Measurements from ENCODE around the gene NME7. TPM values are rescaled to one million over a fixed set of nuclear protein-coding genes. Genes with fewer than 3 reads are reported as not detected.

The NME7 gene
- total RNA-seq, 1 donor from 2014 or later = 13.5 TPM

- peak; percentile 62 for ATAC-seq
Measured at GRCh38 chr1:169105434-169106094, 262.0 kb downstream of the NME7 start.

GRCh38 chr1:169105087-169105433 lies 262.5 kb downstream of the NME7 start:
- ATAC-seq = no peak

GRCh38 chr1:169103480-169103893 lies 264.1 kb downstream of the NME7 start:
- ATAC-seq = peak; percentile 27

DNA sequence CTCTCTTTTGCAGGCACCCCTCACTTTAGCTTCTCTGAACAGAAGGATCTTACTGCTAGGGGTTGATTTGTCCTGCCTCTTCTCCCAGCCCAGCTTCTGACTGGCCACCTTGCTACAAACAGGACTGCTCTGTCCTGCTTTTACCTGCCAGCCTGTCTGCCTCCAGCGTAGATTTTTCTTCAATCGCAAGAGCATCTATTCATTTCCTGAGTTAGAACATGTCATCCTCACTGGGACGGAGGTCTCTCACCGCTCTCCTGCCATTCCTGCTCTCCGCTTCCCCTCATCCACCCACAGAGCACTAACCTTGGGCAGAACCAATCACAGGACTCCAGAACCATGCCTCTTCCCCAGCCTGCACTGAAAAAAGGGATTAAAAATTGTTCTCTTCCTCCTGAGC lies 264.6 kb downstream of the NME7 start:
- ATAC-seq = no peak

- ATAC-seq = peak; percentile 8
Measured at GRCh38 chr1:169102567-169102966, 265.0 kb downstream of the NME7 start.

GRCh38 chr1:169100651-169101088 lies 266.9 kb downstream of the NME7 start:
- no peak for ATAC-seq

DNA sequence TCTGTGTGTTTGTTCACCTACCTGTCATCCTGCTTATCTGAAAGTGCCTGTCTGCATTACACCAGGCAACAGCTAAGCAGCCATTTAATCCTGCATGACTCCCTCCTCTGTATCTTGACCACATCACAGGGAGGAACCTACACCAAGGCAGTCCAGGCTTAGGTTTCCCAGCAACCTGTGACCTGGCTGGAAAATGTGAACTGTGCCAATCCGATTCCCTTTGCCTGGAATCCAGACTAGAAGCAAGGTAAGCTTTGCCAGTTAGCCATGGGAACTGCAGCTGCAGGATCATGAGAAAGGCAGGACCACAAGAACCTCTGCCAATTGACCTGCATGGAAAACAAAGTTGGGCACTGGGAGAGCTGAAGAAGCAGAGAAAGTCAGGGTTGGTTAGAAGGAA lies 267.4 kb downstream of the NME7 start:
- ATAC-seq = no peak

DNA sequence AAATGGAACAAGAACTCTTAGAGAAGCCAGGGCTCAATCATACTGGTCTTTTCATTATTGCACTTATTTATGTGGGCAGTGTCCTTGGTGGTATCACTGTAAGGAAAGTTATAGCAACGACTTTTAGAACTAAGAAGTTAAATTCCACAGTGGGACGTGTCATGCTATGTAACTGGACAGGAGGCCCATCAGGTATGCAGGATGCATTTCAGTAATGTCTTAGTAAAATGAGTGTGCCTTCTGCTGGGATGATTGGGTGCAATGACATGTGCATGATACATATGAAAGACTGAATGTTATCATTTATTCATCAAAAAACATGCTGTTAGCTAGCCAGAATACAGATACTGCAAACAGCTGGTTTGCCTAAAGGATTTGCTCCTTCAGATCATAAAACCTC lies 268.0 kb downstream of the NME7 start:
- no peak for ATAC-seq

- no peak for ATAC-seq
Measured at GRCh38 chr1:169098380-169098779, 269.2 kb downstream of the NME7 start.

GRCh38 chr1:169094897-169095569 lies 272.6 kb downstream of the NME7 start:
- ATAC-seq = peak; percentile 69

- no peak for ATAC-seq
Measured at GRCh38 chr1:169092399-169092798, 275.2 kb downstream of the NME7 start.

DNA sequence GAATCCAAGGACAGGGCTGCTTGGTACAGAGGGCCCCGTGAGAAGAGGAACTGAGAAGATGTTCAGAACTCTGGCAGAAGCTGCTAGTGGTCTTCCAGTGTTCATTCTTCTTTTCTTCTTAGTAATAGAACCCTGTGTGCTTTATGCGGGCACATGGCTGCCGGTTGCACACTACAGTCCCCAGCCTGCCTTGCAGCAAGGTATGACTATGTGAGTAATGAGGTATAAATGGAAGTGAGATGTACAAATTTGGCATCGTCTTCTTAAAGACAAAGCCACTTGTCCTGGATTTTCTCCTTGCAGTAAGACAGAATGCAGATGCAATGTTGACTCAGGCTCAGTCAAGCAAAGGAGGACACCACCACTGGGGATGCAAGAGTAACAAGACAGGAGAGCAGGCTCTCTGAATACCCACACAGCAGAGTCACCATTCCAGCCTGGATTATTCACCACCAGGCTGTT lies 276.1 kb downstream of the NME7 start:
- peak; percentile 69 for ATAC-seq

DNA sequence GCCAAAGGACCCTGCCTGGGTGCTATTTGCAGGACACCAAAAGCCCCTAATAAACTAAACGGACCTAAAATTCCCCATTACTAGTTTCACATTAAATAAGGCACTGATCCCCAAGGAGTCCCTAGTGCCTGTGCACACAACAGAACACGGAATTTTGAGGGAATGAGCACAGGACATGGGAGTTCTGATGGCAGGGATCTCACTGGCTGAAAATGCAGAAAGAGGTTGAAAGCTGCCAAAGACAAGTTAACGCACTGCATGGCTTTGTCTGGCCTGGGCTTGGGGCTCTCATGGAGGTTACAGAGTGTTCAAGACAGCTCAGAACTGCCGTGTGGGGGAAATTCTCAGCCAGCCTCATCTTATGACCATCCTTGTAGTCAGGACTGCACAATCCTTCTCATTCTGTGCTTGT lies 276.7 kb downstream of the NME7 start:
- no peak for ATAC-seq

GRCh38 chr1:169090308-169090899 lies 277.2 kb downstream of the NME7 start:
- ATAC-seq = no peak

DNA sequence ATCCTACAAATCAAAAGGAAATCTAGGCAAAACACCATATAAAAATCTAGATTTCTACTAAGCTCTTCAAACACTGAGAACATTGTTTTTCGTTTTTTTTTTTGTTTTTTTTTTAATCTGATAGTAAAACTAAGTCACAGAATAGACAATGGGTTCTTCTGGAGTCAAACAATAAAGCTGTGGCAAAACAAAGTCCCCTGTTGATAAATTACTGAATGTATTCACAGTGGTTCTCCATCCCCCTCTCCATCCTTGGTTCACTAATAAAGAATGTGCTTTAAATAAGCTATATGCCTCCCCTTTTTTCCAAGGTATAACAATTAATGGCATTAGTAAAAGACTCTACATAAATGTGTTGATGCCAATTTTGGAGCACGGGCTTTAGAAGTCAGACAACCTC lies 277.8 kb downstream of the NME7 start:
- ATAC-seq = no peak

- ATAC-seq = no peak
Measured at GRCh38 chr1:169087876-169088275, 279.7 kb downstream of the NME7 start.

DNA sequence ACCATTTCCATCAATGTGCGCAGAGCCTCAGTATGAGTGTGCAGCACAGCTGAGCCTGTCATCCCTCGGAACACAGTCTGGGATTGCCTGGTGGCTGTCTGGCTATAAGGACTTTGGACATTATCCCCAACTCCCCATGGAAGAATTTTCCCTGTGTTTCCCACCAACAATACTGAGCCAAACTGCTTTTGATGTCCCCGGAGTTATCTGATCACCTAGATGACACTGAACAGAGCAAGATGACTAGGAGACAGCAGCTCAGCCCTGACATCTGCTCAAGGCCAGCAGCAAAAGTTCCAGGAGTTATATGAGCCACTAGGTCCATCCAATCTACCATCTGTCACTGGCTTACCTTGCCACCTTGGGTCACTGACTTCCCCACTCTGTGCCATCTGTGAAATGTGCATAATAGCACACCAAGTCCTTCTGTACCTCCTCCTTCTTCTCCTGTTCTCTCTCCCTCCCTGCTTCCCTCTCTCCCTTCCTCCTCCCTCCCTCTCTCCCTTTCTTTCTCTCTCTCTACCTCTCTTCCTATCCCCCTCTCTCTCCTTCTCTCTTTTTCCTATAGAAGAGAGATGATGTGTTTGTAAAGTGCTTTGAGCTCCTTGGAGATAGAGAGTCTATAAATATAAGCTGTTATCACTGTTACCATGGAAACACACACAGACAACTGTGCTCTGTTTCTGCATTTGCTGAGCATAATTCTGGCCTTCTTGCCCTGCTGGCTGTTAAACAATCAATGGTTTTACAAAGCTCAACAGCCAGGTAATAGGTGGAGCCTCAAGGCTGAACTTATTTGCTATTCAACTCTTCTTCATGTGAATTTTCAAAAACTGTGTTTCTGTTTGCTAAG lies 280.8 kb downstream of the NME7 start:
- ATAC-seq = no peak

DNA sequence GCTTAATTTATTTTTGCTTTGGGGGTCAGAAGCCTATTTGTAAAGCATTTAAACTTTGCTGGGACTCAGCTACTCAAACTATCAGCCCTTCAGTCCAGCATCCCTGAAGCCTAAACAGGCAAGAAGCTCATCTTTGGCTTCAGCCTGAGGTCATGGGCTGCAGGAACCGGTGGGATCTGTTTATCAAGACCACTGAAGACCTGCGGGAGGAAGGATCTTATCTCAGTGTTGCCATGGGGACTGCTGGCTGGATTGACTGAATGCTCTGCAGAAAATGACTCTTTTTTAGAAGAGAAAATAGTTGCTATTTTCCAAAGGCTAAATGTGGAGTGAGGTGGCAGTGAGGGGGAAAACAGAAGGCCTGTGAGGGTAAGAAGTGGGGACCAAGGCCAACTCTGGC lies 281.7 kb downstream of the NME7 start:
- ATAC-seq = no peak

Other genes starting within 250 kb of the NME7 start
- 28.9 TPM for gene BLZF1, start 398 bp upstream of the NME7 start, total RNA-seq
- gene CCDC181, start 59.7 kb upstream of the NME7 start, total RNA-seq = not detected
- gene SLC19A2, start 118.1 kb upstream of the NME7 start, total RNA-seq = 4.1 TPM
- gene F5, start 218.7 kb upstream of the NME7 start, total RNA-seq = 0.20 TPM